LoVo (cell line): ENCODE data around the gene ENDOU.
A peak's percentile ranks its signal among the peaks of the same experiment; 100 is the strongest.

Experiments used
- DNase-seq: peaks from one replicate; pipeline ENCODE4 v3.0.0-alpha.2; 2016; ENCODE audit warnings: low spot score

The ENDOU gene

DNA sequence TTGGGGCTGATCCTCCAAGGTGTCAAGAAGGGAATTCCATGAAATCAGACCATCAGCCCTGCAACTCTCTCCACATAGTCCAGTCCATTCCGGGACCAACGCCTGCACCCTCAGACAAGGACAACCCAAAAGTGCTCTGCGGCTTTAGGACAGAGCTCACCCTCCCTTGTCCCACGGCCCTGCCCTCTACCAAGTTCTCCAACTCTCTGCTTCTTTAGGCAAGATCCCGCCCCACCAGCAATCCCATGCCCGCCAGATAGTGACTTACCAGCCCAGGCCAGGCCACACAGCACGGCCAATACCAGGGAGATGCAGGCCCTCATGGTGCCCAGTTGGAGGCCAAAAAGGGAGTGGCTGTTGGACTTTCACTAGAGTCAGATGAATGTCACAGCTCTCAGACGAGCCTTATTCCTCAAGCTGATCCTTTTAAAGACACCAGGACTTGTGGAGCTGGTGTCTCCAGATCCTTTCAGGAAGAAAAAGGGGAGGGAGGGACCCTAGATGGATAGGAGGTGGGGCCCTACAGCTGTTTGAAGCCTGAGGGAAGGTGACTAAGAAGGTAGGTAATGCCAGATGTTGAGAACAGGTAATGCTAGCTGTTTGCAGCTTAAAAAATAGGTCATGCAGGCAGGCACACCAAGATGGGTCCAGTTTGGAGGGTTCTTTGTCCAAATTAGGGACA, at the start of gene ENDOU:
Gene ENDOU (minus strand): TSS at position 400 of the 682 bp plus-strand sequence. CDS start 77 bp downstream, at position 323.
- no peak for DNase-seq

- DNase-seq, result no peak
Observed at GRCh38 chr12:47774663-47775062, 49.4 kb upstream of the ENDOU start.

DNA sequence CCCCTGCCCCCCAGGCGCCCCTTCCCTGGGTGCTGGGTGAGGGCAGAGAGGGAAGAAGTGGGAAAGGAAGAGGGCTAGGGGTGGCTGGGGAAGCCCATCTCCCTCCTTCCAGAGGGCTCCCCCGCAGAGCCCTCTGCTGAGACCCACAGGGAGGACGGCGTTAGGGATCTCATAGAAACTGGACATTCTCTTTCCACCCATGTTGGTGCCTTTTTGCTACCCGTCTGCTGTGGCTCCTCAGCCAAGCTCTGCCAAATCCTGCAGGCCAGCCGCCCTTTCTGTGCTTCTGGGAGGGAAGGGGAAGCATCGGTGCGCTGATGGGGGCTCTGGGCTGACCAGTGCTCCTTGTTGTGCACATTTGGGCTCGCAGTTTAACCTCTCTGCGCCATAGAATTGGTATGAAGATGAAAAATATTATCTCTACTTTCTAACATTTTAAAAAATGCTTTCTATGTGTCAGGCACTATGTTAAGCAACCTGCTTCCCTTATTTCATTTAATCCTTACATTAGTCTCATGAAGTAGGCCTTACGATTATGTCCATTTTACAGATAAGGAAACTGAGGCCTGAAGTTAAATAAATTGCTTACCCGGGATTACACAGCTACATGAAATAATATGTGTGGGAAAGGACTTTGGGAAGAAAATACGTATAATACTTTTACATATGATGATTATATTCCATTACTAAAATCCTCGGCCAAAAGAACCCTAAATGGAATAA, 48.7 kb upstream of the ENDOU start:
- no peak for DNase-seq

- peak; percentile 87 for DNase-seq
Observed at GRCh38 chr12:47773062-47773857, 48.0 kb upstream of the ENDOU start, which contains the start of gene SLC48A1. Gene SLC48A1, plus strand, starts transcription at chr12:47773238. Its CDS starts 67 bp downstream, at chr12:47773305.

GRCh38 chr12:47772738-47773061, 47.4 kb upstream of the ENDOU start:
- no peak for DNase-seq

- DNase-seq, result no peak
Observed at GRCh38 chr12:47772094-47772660, 46.9 kb upstream of the ENDOU start.

- no peak for DNase-seq
Observed at GRCh38 chr12:47771304-47771703, 46.0 kb upstream of the ENDOU start.

- DNase-seq, result no peak
Observed at GRCh38 chr12:47770086-47770726, 44.9 kb upstream of the ENDOU start.

DNA sequence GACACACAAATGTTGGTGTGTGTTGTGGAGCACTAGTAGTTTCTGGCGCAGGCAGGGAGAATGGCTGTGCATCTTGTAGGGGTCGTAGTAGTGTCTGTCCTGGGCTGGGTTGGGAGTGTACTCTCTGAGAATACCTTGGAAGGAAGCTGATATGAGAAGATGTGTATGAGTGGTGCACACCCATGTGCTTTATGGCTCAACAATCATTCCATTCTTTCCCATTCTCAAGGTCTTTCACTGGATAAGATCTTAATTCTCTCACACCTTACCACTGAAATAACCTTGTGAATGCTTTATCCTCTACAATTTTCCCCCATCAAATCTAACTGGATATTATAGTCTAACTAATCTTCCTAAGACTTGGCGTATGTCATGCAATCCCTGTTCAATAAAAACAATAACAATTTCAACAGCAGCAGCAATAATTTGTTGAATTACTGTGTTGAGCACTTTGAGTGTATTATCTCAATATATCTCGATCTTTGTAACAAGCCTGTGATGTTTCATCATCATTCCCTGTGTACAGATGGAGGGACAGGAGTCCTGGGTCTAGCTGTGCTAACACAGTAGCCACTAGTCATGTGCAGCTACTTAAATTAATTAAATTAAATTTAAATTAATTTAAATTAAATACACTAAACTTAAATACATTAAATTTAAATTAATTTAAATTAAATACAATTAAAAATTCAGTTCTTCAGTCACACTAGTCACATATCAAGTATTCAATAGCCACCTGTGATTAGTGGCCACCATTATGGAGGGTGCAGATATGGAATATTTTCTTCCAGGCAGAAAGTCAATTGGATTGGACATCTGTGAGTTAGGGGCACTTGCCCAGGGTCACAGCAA, 44.2 kb upstream of the ENDOU start:
- DNase-seq, result no peak

GRCh38 chr12:47768323-47768811, 43.1 kb upstream of the ENDOU start:
- DNase-seq, result peak; percentile 81

GRCh38 chr12:47767216-47767724, 42.0 kb upstream of the ENDOU start:
- peak; percentile 56 for DNase-seq

GRCh38 chr12:47766502-47767215, 41.4 kb upstream of the ENDOU start:
- DNase-seq, result no peak

- no peak for DNase-seq
Observed at GRCh38 chr12:47763481-47764346, 38.4 kb upstream of the ENDOU start.

DNA sequence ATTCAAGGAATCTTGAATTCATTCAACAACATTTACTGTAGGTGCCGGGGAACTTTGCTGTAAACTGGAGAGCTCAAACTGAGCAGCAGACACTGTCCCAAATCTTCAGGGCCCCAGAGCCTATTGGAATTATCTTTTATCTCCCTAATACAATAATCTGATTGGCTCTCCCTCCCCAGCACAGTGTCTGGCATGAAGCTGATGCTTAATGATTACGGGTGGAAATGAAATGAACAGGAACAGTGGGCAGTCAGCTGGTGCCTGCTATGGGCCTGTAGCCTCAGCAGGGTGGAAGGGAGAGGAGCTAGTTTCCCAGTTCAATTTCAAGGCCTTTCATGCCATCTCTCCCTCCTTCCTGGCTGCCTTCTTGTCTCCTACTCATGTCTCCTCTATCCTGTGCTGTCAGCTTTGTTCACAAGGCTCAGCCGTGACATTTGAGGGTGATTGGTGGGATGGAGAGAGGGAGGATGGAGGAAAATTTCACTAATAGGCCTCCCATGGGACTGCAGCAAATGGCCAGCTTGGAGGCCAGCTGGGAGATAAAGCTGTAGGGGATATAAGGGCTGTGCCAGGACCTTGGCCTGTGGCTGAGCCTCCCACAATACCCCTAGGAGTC, 37.7 kb upstream of the ENDOU start:
- DNase-seq, result no peak

DNA sequence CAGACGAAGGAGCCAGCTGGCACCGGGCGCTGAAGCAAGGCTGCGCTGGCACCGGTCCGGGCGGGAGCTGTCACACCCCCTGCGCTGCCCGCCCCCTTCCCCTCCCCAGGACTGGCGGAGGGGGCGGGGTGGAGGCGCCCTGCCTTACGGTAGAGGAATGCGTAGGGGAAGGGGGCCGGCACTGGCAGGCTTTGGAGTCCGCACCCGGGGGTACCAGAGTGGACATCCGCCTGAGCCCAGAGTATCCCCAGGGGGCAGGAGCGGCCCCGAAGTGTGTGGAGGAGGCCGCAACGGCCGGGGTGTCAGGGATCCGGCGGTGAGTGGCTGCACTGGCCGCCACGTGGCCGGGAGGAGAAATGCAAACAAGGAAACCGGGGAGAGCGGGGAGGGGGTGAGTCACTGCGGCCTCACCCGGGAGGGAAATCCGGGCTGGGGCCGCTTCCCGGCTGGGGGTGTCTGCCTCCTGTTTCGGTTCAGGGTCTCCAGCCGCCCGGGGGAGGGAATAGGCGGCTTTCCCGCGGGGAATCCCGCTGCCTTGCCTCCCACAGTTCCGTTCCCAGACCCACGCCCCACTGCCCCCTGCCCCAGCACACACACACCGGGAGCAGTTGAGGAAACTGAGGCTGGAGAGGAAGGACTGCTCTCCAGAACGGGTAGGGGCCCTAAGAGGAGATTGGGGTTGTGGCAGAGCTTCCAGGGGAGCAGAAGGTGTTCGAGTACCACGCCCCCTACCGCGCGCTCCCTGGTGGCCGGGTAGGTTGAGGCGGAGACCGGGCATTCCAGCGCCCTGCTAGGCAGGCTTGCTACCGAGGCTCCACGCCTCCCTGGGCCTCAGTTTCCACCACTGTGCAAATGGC, 33.8 kb upstream of the ENDOU start, which contains the start of gene RAPGEF3:
Gene RAPGEF3 (minus strand): TSS at position 47 of the 857 bp plus-strand sequence. CDS start 324 bp downstream, outside the sequence.
- peak; percentile 91 for DNase-seq

DNA sequence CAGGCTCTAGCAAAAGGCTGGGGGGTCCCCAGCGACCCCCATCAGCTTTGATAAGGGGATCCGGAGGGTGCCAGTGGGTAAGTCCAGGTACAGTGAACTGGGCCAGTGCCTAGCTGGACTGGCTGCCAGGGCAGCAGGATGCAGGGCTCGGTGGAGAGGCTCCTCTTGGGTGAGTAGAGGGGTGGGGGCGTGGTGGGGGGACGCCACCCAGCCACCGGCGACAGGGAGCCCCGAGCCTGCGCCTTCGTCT, 33.2 kb upstream of the ENDOU start:
- no peak for DNase-seq

GRCh38 chr12:47757840-47758583, 32.7 kb upstream of the ENDOU start:
- no peak for DNase-seq
